Measurements from ENCODE around the gene ST6GAL1.

- no peak for TF ChIP-seq CTCF (IDR thresholded peaks at IDR 0.05)
- TF ChIP-seq POLR2A (IDR thresholded peaks at IDR 0.05), result no peak
Measured at GRCh38 chr3:186963636-186964035, 33.3 kb downstream of the ST6GAL1 start.

All from heart left ventricle (tissue), 13 donors.